Lower lobe of right lung (tissue), 2 donors: Measurements from ENCODE around the gene PGA5. TPM values are rescaled to one million over a fixed set of nuclear protein-coding genes. Genes with fewer than 3 reads are reported as not detected.
A peak's percentile ranks its signal among the peaks of the same experiment; 100 is the strongest.
"Not testable (repeated sequence)": the region's sequence is repeated elsewhere in the genome, so short reads cannot be mapped to it uniquely, and the experiment has no call there.

Experiments used
- ATAC-seq, 2 donors: fragments of 200-7000 bp; cut with Tn5 transposase; one replicate each; pipeline ENCODE4 v1.9.1; 2020 to 2022; ENCODE audit warnings: mild to moderate bottlenecking in 2 of 2, moderate library complexity in 2 of 2
- DNase-seq: peaks from one replicate; pipeline ENCODE4 v3.0.0-alpha.2; 2020
- H3K27ac ChIP-seq: fragments of 200-600 bp; one replicate; pipeline ENCODE4 v1.8.0; 2022
- H3K27me3 ChIP-seq: fragments of 200-600 bp; one replicate; pipeline ENCODE4 v1.8.0; 2022; ENCODE audit warnings: low read depth
- H3K36me3 ChIP-seq: fragments of 200-600 bp; one replicate; pipeline ENCODE4 v1.8.0; 2022; ENCODE audit warnings: mild to moderate bottlenecking
- H3K4me1 ChIP-seq: fragments of 200-600 bp; one replicate; pipeline ENCODE4 v1.8.0; 2022
- H3K4me3 ChIP-seq: fragments of 200-600 bp; one replicate; pipeline ENCODE4 v1.8.0; 2022; ENCODE audit warnings: mild to moderate bottlenecking
- H3K9me3 ChIP-seq: fragments of 200-600 bp; one replicate; pipeline ENCODE4 v1.8.0; 2022
- CTCF ChIP-seq: fragments of 200-600 bp; IDR thresholded peaks from one replicate; pipeline ENCODE4 v1.8.0; 2022; ENCODE audit warnings: antibody characterized with exemption, mild to moderate bottlenecking
- intact Hi-C: fragments of 100-400 bp; cut with DNase I; formaldehyde crosslinking; loops from one replicate; pipeline ENCODE4 v1.11.0; 2022
- total RNA-seq: library from RNA; stranded (reverse); fragmentation: NEBNext Ultra II Directional; extraction: Animal tissue kit (Norgen Biotek cat#: 25700); gene quantifications from one replicate; pipeline ENCODE4 v1.2.1, GENCODE V29; 2021
- donor health status: DM: no; HTN: yes; CAD: no; lungs with severe emphysema.

Gene PGA5
- total RNA-seq, 1 donor from 2014 or later: 0.32 TPM

GRCh38 chr11:61198948-61199523 lies 41.9 kb upstream of the PGA5 start:
- Histone ChIP-seq H3K9me3 (peaks cover 5% of the 10 kb centered on the region), H3K36me3 (no peaks in the 10 kb centered on the region), H3K27ac (no peak overlapping the region), H3K27me3 (peaks cover 4% of the 10 kb centered on the region), H3K4me1 (no peaks in the 10 kb centered on the region), H3K4me3 (no peak overlapping the region)
- intact Hi-C loops: no loop called here
- ATAC-seq (no peak), DNase-seq (no peak)
- no peak for TF ChIP-seq CTCF

- Histone ChIP-seq H3K9me3 (peaks cover 5% of the 10 kb centered on the region), H3K4me1 (no peaks in the 10 kb centered on the region), H3K4me3 (no peak overlapping the region), H3K27ac (no peak overlapping the region), H3K36me3 (no peaks in the 10 kb centered on the region), H3K27me3 (no peaks in the 10 kb centered on the region)
- no peak for TF ChIP-seq CTCF
- no peak for DNase-seq
- no peak for ATAC-seq
- intact Hi-C loops: no loop called here
Observed at GRCh38 chr11:61201476-61201875, 39.5 kb upstream of the PGA5 start.

- H3K36me3 ChIP-seq, intact Hi-C loops, H3K27ac ChIP-seq, DNase-seq, H3K27me3 ChIP-seq, ATAC-seq, H3K4me1 ChIP-seq, H3K9me3 ChIP-seq, H3K4me3 ChIP-seq: not testable (repeated sequence)
Observed at GRCh38 chr11:61202950-61203746, 37.8 kb upstream of the PGA5 start, which contains the start of gene PGA3. Gene PGA3, plus strand, starts transcription at chr11:61203515. Its CDS starts 50 bp downstream, at chr11:61203565.

GRCh38 chr11:61203873-61204272 lies 37.1 kb upstream of the PGA5 start:
- DNase-seq, intact Hi-C loops, H3K4me3 ChIP-seq, H3K27me3 ChIP-seq, H3K4me1 ChIP-seq, H3K27ac ChIP-seq, H3K36me3 ChIP-seq, H3K9me3 ChIP-seq: not testable (repeated sequence)
- ATAC-seq: peak; percentile 69 to 72

- H3K27ac ChIP-seq, H3K36me3 ChIP-seq, intact Hi-C loops, DNase-seq, H3K4me1 ChIP-seq, H3K9me3 ChIP-seq, H3K4me3 ChIP-seq, H3K27me3 ChIP-seq: not testable (repeated sequence)
- peak in 1 of 2 donors; percentile 10 for ATAC-seq
Observed at GRCh38 chr11:61204502-61205059, 36.4 kb upstream of the PGA5 start.

GRCh38 chr11:61207636-61208310 lies 33.2 kb upstream of the PGA5 start:
- DNase-seq, H3K27ac ChIP-seq, H3K4me1 ChIP-seq, H3K9me3 ChIP-seq, H3K4me3 ChIP-seq, H3K36me3 ChIP-seq, ATAC-seq, H3K27me3 ChIP-seq, intact Hi-C loops: not testable (repeated sequence)

GRCh38 chr11:61210629-61211028 lies 30.3 kb upstream of the PGA5 start:
- intact Hi-C loops, H3K4me3 ChIP-seq, H3K27ac ChIP-seq, H3K9me3 ChIP-seq, H3K36me3 ChIP-seq, H3K27me3 ChIP-seq, H3K4me1 ChIP-seq, ATAC-seq, DNase-seq: not testable (repeated sequence)

- H3K27me3 ChIP-seq, H3K4me3 ChIP-seq, H3K27ac ChIP-seq, H3K36me3 ChIP-seq, H3K9me3 ChIP-seq, ATAC-seq, DNase-seq, intact Hi-C loops, H3K4me1 ChIP-seq: not testable (repeated sequence)
Observed at GRCh38 chr11:61211327-61211952, 29.5 kb upstream of the PGA5 start.

- H3K27me3 ChIP-seq, DNase-seq, H3K27ac ChIP-seq, H3K4me1 ChIP-seq, ATAC-seq, intact Hi-C loops, H3K9me3 ChIP-seq, H3K4me3 ChIP-seq, H3K36me3 ChIP-seq: not testable (repeated sequence)
Observed at GRCh38 chr11:61212202-61212601, 28.8 kb upstream of the PGA5 start.

- H3K9me3 ChIP-seq, H3K27ac ChIP-seq, H3K36me3 ChIP-seq, intact Hi-C loops, H3K4me1 ChIP-seq, H3K4me3 ChIP-seq, H3K27me3 ChIP-seq, DNase-seq, ATAC-seq: not testable (repeated sequence)
Observed at GRCh38 chr11:61213711-61214324, 27.2 kb upstream of the PGA5 start.

- DNase-seq, H3K36me3 ChIP-seq, H3K4me3 ChIP-seq, H3K27ac ChIP-seq, ATAC-seq, H3K4me1 ChIP-seq, H3K27me3 ChIP-seq, H3K9me3 ChIP-seq, intact Hi-C loops: not testable (repeated sequence)
Observed at GRCh38 chr11:61218306-61218705, 22.7 kb upstream of the PGA5 start.
